Measurements from ENCODE around the gene ZNF641. TPM values are rescaled to one million over a fixed set of nuclear protein-coding genes. Genes with fewer than 3 reads are reported as not detected.

Gene ZNF641
- polyA plus RNA-seq, 1 donor from 2014 or later, result 11.1 TPM

GRCh38 chr12:48302161-48302911 lies 48.4 kb downstream of the ZNF641 start:
- peaks cover 1% of the 10 kb centered on the region for H3K27me3 Mint-ChIP-seq
- H3K4me1 Mint-ChIP-seq, result peaks cover 0 to 8% (median 0%) of the 10 kb centered on the region in 3 donors
- H3K36me3 Mint-ChIP-seq, result no peaks in the 10 kb centered on the region
- peak overlapping the region in 1 of 3 donors; percentile 3 for H3K27ac Mint-ChIP-seq
- no peaks in the 10 kb centered on the region for H3K9me3 Mint-ChIP-seq
- H3K4me3 Mint-ChIP-seq, result no peak overlapping the region

- peaks cover 0 to 17% (median 6%) of the 10 kb centered on the region in 3 donors for H3K4me1 Mint-ChIP-seq
- H3K36me3 Mint-ChIP-seq, result no peaks in the 10 kb centered on the region
- H3K27me3 Mint-ChIP-seq, result peaks cover 12% of the 10 kb centered on the region
- H3K9me3 Mint-ChIP-seq, result no peaks in the 10 kb centered on the region
- no peak overlapping the region for H3K27ac Mint-ChIP-seq
- H3K4me3 Mint-ChIP-seq, result no peak overlapping the region
Measured at GRCh38 chr12:48300774-48301173, 49.9 kb downstream of the ZNF641 start.

GRCh38 chr12:48296586-48297282 lies 54.0 kb downstream of the ZNF641 start:
- Mint-ChIP-seq H3K36me3 (no peaks in the 10 kb centered on the region), H3K4me3 (peak overlapping the region in 3 of 4 donors; percentile 67 to 88 (median 72)), H3K27me3 (peaks cover 12% of the 10 kb centered on the region), H3K9me3 (no peaks in the 10 kb centered on the region), H3K27ac (peak overlapping the region in 1 of 3 donors; percentile 60), H3K4me1 (peaks cover 0 to 9% (median 6%) of the 10 kb centered on the region in 3 donors)

- Mint-ChIP-seq H3K36me3 (peaks cover 1% of the 10 kb centered on the region), H3K27ac (no peak overlapping the region), H3K4me3 (no peak overlapping the region), H3K9me3 (no peaks in the 10 kb centered on the region), H3K27me3 (peaks cover 18% of the 10 kb centered on the region), H3K4me1 (peaks cover 0 to 6% (median 6%) of the 10 kb centered on the region in 3 donors)
Measured at GRCh38 chr12:48292040-48292439, 58.7 kb downstream of the ZNF641 start.

DNA sequence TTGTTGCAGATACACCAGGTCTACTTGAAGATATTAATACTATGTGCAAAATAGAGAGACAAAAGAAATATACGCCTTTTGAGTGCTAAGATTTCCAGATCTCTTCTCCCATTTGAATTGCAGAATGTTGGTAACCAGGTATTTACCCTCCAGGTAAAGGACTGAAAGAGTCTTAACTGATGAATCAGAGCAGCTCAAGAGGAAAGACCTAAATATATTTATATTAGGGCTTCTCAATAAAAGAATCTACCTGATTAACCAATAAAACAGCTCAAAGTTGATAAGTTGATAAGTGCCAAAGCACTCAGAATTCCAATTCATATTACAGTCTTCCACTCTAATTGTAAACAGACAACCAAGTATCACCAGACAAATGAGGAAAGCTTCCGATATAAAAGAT lies 59.2 kb downstream of the ZNF641 start:
- H3K9me3 Mint-ChIP-seq, result no peaks in the 10 kb centered on the region
- peaks cover 14% of the 10 kb centered on the region for H3K27me3 Mint-ChIP-seq

GRCh38 chr12:48288387-48289268 lies 62.1 kb downstream of the ZNF641 start:
- Mint-ChIP-seq H3K27ac (no peak overlapping the region), H3K27me3 (peaks cover 13% of the 10 kb centered on the region), H3K9me3 (no peaks in the 10 kb centered on the region), H3K4me3 (no peak overlapping the region), H3K36me3 (peaks cover 1% of the 10 kb centered on the region), H3K4me1 (peaks cover 0 to 5% (median 0%) of the 10 kb centered on the region in 3 donors)

More for the DNA sequence above, 59.2 kb downstream of the ZNF641 start:
- peaks cover 1% of the 10 kb centered on the region for H3K36me3 Mint-ChIP-seq
- no peak overlapping the region for H3K4me3 Mint-ChIP-seq
- H3K27ac Mint-ChIP-seq, result no peak overlapping the region
- peaks cover 0 to 3% (median 2%) of the 10 kb centered on the region in 3 donors for H3K4me1 Mint-ChIP-seq

Other genes with a start within 250 kb of the ZNF641 start
- 12.6 TPM for gene SENP1, start 244.8 kb downstream of the ZNF641 start, polyA plus RNA-seq
- 7.5 TPM for gene PFKM, start 231.6 kb downstream of the ZNF641 start, polyA plus RNA-seq
- 59.9 TPM for gene ASB8, start 193.4 kb downstream of the ZNF641 start, polyA plus RNA-seq
- 0.31 TPM for gene CCDC184, start 167.3 kb downstream of the ZNF641 start, polyA plus RNA-seq
- not detected for gene OR10AD1, start 147.6 kb downstream of the ZNF641 start, polyA plus RNA-seq
- gene ANP32D, start 121.6 kb upstream of the ZNF641 start, polyA plus RNA-seq, result not detected
- not detected for gene C12orf54, start 131.6 kb upstream of the ZNF641 start, polyA plus RNA-seq
- not detected for gene OR8S1, start 174.7 kb upstream of the ZNF641 start, polyA plus RNA-seq
- gene LALBA, start 219.1 kb upstream of the ZNF641 start, polyA plus RNA-seq, result not detected

All from IgD-negative memory B cell (primary cell).